HepG2 (cell line): ENCODE measurements around the gene ETV2. TPM values are rescaled to one million over a fixed set of nuclear protein-coding genes. Genes with fewer than 3 reads are reported as not detected.

Experiments
- ATAC-seq: fragments of 200-7000 bp; cut with Tn5 transposase; 3 replicates; pipeline ENCODE4 v1.9.1; 2020; ENCODE audit warnings: mild to moderate bottlenecking, moderate library complexity
- BruUV-seq: library from RNA; stranded (reverse); fragments of 400-500 nt; replicated peaks from 2 replicates; lab custom pipeline; 2021; lab: Mats Ljungman, UMichigan
- CTCF ChIA-PET: fragments of 300-600 bp; formaldehyde crosslinking; extraction: SDS; loops from one replicate; lab custom pipeline; 2021; ENCODE audit warnings: low total read pairs, inconsistent platforms, low intra/inter-chr PET ratio; lab: Yijun Ruan, JAX
- POLR2A ChIA-PET: fragments of 350-600 bp; sonication (Branson Sonifier 250); formaldehyde crosslinking; loops from one replicate; lab custom pipeline; 2020; ENCODE audit warnings: antibody characterized with exemption, inconsistent platforms; lab: Yijun Ruan, JAX
- DNase-seq: peaks from one replicate; pipeline ENCODE4 v3.0.0-alpha.2; 2015; ENCODE audit warnings: low spot score
- FAIRE-seq: peaks from 3 replicates; lab custom pipeline; 2011; peaks lifted over from hg19 to GRCh38; lab: Jason Lieb, UNC
- H2AFZ ChIP-seq: one replicate; pipeline ENCODE4 v1.6.1; 2011; ENCODE audit warnings: low read length, inconsistent platforms
- H3K27ac ChIP-seq: fragments of 300-600 bp; 3 replicates; pipeline ENCODE4 v1.8.0; 2011; ENCODE audit warnings: mixed run types, mild to moderate bottlenecking, mixed read lengths, low read length, inconsistent platforms; ENCODE audit not compliant: insufficient read depth; ENCODE audit errors: extremely low read length
- H3K27me3 ChIP-seq, 2 experiments: fragments of 200-600 bp in 1 of 2; 2 replicates in 1 of 2; 3 replicates in 1 of 2; pipeline versions ENCODE4 v1.6.0 to v1.8.0; 2011; ENCODE audit warnings: low read length in 2 of 2, mild to moderate bottlenecking in 2 of 2, moderate library complexity in 2 of 2, inconsistent platforms in 1 of 2; ENCODE audit not compliant: insufficient read depth in 2 of 2, control insufficient read depth in 1 of 2
- H3K36me3 ChIP-seq, 2 experiments: fragments of 200-600 bp in 1 of 2; replicated peaks in 1 of 2; 2 replicates in 1 of 2; 3 replicates in 1 of 2; pipeline versions ENCODE4 v1.5.1 to v1.8.0; 2011; ENCODE audit warnings: low read length in 2 of 2, inconsistent platforms in 1 of 2; ENCODE audit not compliant: insufficient read depth in 2 of 2, control insufficient read depth in 1 of 2
- H3K4me1 ChIP-seq: 2 replicates; pipeline ENCODE4 v1.5.1; 2012; ENCODE audit warnings: low read length, inconsistent platforms; ENCODE audit not compliant: insufficient read depth
- H3K4me2 ChIP-seq: 2 replicates; pipeline ENCODE4 v1.6.0; 2011; ENCODE audit warnings: low read depth, low read length, inconsistent platforms
- H3K4me3 ChIP-seq, 3 experiments: fragments of 200-600 bp in 1 of 3; sonication (generic), shearing (Covaris generic) in 1 of 3; replicated peaks in 1 of 3; 2 replicates each; pipeline ENCODE4 v1.5.1; 2011 to 2016; ENCODE audit warnings: low read length in 3 of 3, inconsistent platforms in 2 of 3, low read depth in 2 of 3, mild to moderate bottlenecking in 2 of 3, control low read depth in 1 of 3, mixed read lengths in 1 of 3; ENCODE audit not compliant: insufficient read depth in 1 of 3
- H3K79me2 ChIP-seq: one replicate; pipeline ENCODE4 v1.6.1; 2011; ENCODE audit warnings: low read length, inconsistent platforms; ENCODE audit not compliant: insufficient read depth
- H3K9ac ChIP-seq: 2 replicates; pipeline ENCODE4 v1.6.0; 2011; ENCODE audit warnings: mild to moderate bottlenecking, low read depth, low read length, inconsistent platforms; ENCODE audit not compliant: insufficient read depth
- H3K9me3 ChIP-seq: 2 replicates; pipeline ENCODE4 v1.5.1; 2012; ENCODE audit warnings: mild to moderate bottlenecking, low read length
- H4K20me1 ChIP-seq: 2 replicates; pipeline ENCODE4 v1.6.0; 2011; ENCODE audit warnings: inconsistent platforms, mild to moderate bottlenecking, low read length, moderate library complexity; ENCODE audit not compliant: insufficient read depth
- ATF7 ChIP-seq, 2 experiments: fragments of 450-650 bp in 1 of 2; sonication (generic) in 1 of 2; formaldehyde crosslinking in 1 of 2; IDR thresholded peaks; 2 replicates each; pipeline versions ENCODE4 v1.4.0 to v1.6.1; 2016 to 2020; ENCODE audit warnings: antibody characterized with exemption in 1 of 2, mild to moderate bottlenecking in 1 of 2, missing genetic modification reagents in 1 of 2
- CEBPG ChIP-seq: IDR thresholded peaks from 2 replicates; pipeline ENCODE4 v1.6.1; 2016
- FOXP1 ChIP-seq, 2 experiments: fragments of 450-650 bp in 1 of 2; IDR thresholded peaks; 2 replicates each; pipeline ENCODE4 v1.6.1; 2017 to 2018; ENCODE audit warnings: antibody characterized with exemption in 1 of 2
- GATAD2A ChIP-seq: IDR thresholded peaks from 2 replicates; pipeline ENCODE4 v1.6.1; 2016
- HDAC1 ChIP-seq: sonication (generic); formaldehyde crosslinking; IDR thresholded peaks from 2 replicates; pipeline ENCODE4 v1.5.1; 2020; ENCODE audit warnings: mild to moderate bottlenecking, missing genetic modification reagents
- HNF4A ChIP-seq: sonication (generic); formaldehyde crosslinking; IDR thresholded peaks from 2 replicates; pipeline ENCODE4 v1.4.0; 2020; ENCODE audit warnings: missing genetic modification reagents
- PAWR ChIP-seq: sonication (generic); formaldehyde crosslinking; IDR thresholded peaks from 2 replicates; pipeline ENCODE4 v1.4.0; 2020; ENCODE audit warnings: missing genetic modification reagents, mild to moderate bottlenecking, borderline replicate concordance
- PPARG ChIP-seq: conservative IDR thresholded peaks from 2 replicates; pipeline ENCODE4 v1.6.1; 2016; ENCODE audit warnings: missing biosample characterization, missing genetic modification reagents
- SAP130 ChIP-seq: IDR thresholded peaks from 2 replicates; pipeline ENCODE4 v1.6.1; 2016; ENCODE audit warnings: low read depth
- TBL1XR1 ChIP-seq: fragments of 150-350 bp; IDR thresholded peaks from 2 replicates; pipeline ENCODE4 v1.6.1; 2014; ENCODE audit warnings: borderline replicate concordance, low read length; ENCODE audit not compliant: partially characterized antibody
- ZNF235 ChIP-seq: sonication (generic); formaldehyde crosslinking; IDR thresholded peaks from 2 replicates; pipeline ENCODE4 v1.8.1; 2023; ENCODE audit warnings: mild to moderate bottlenecking, missing genetic modification reagents, borderline replicate concordance
- ZNF460 ChIP-seq: sonication (generic); formaldehyde crosslinking; IDR thresholded peaks from 2 replicates; pipeline ENCODE4 v1.5.1; 2020; ENCODE audit warnings: missing genetic modification reagents, mild to moderate bottlenecking, borderline replicate concordance
- ZSCAN20 ChIP-seq: sonication (generic); formaldehyde crosslinking; IDR thresholded peaks from 2 replicates; pipeline ENCODE4 v1.4.0; 2020; ENCODE audit warnings: missing genetic modification reagents, mild to moderate bottlenecking, borderline replicate concordance
- ZSCAN22 ChIP-seq: sonication (generic); formaldehyde crosslinking; IDR thresholded peaks from 2 replicates; pipeline ENCODE4 v1.4.0; 2020; ENCODE audit warnings: mild to moderate bottlenecking, missing genetic modification reagents
- WGBS: methylation state at CpG from one replicate; pipeline ENCODE4 v1.1.6; 2017; ENCODE audit warnings: low lambda C conversion rate; 5-methylcytosine and 5-hydroxymethylcytosine counted together
- in situ Hi-C: cut with HindIII; loops from 2 replicates; pipeline ENCODE4 v1.10.0; 2017; ENCODE audit warnings: low pct_unique_long_range_greater_than_20kb; ENCODE audit not compliant: extremely low pct_ligation_motif_present
- intact Hi-C: fragments of 100-400 bp; cut with micrococcal nuclease; formaldehyde crosslinking; loops from one replicate; pipeline ENCODE4 v1.10.0; 2022; ENCODE audit not compliant: unreplicated experiment
- polyA plus RNA-seq, 8 experiments: library from polyadenylated mRNA; depleted of rRNA in 3 of 8; stranded (reverse) in 7 of 8; unstranded in 1 of 8; fragments of >200 nt; fragmentation: Illumina TruSeq in 4 of 8; extraction: Trizol in 4 of 8; gene quantifications; 2 replicates each; pipeline versions ENCODE4 v1.2.1 to v1.2.3, GENCODE V29; 2011 to 2016; ENCODE audit warnings: low read depth in 4 of 8, missing spikeins in 1 of 8, mixed read lengths in 1 of 8; ENCODE audit not compliant: insufficient read depth in 1 of 8
- total RNA-seq, 5 experiments: library from RNA; depleted of rRNA; stranded (reverse); fragments of >200 nt; fragmentation: Illumina TruSeq; extraction: Trizol; gene quantifications; 2 replicates each; pipeline ENCODE4 v1.2.3, GENCODE V29; 2016; ENCODE audit warnings: low read depth in 1 of 5
- TF ChIP-seq, protein P1 (sequence below): sonication (generic); formaldehyde crosslinking; IDR thresholded peaks from 2 replicates; pipeline ENCODE4 v1.5.1; 2020; ENCODE audit warnings: missing genetic modification reagents, mild to moderate bottlenecking, borderline replicate concordance
- TF ChIP-seq, protein P2 (sequence below): sonication (generic); formaldehyde crosslinking; IDR thresholded peaks from 2 replicates; pipeline ENCODE4 v1.5.0; 2020; ENCODE audit warnings: mild to moderate bottlenecking, missing genetic modification reagents
- TF ChIP-seq, protein P3 (sequence below): IDR thresholded peaks from 2 replicates; pipeline ENCODE4 v1.6.1; 2012; ENCODE audit warnings: low read depth, low read length, improper control_type of control experiment
- TF ChIP-seq, protein P4 (sequence below), 2 experiments: fragments of 450-650 bp in 1 of 2; sonication (generic) in 1 of 2; formaldehyde crosslinking; IDR thresholded peaks; 2 replicates each; pipeline versions ENCODE4 v1.5.0 to v1.8.0; 2020 to 2022; ENCODE audit warnings: mild to moderate bottlenecking in 1 of 2, missing genetic modification reagents in 1 of 2

The ETV2 gene
- total and polyA plus RNA-seq, 2 of the 13 experiments (the other 11 are each of a cell fraction or from before 2014, with no cell fraction given), result 0.07 to 0.20 TPM

DNA sequence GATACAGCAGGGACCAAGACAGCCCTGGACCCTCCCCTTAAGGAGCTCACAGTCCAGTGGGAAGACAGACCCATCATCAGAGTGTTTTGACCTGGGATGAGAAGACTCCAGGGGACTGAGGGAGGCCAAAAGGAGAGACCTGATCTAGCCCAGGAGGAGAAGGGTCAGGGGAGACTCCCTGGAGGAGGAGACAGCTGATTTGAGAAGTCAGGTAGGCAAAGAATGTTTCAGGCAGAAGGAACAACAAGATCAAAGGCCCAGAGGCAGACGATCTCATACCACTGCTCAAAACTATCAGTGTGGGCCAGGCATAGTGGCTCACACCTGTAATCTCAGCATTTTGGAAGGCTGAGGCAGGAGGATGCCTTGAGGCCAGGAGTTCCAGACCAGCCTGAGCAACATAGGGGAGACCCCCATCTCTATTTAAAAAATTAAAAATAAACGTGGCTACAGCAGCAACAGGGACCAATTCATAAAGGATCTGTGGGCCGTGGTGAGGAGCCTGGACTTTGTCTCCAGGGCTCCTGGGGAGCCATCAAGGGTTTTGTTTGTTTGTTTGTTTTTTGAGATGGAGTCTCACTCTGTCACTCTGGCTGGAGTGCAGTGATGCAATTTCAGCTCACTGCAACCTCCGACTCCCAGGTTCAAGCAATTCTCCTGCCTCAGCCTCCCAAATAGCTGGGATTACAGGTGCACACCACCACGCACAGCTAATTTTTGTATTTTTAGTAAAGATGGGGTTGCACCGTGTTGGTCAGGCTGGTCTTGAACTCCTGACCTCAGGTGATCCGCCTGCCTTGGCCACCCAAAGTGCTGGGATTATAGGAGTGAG is 4.4 kb downstream of the ETV2 start:
- Histone ChIP-seq H3K4me2 (peak overlapping the region; percentile 97), H3K27me3 (no peaks in the 10 kb centered on the region; a peak in 1 of 5 replicates), H3K4me1 (peaks cover 63% of the 10 kb centered on the region), H2AFZ (peak overlapping the region; percentile 77), H3K9me3 (no peaks in the 10 kb centered on the region), H3K4me3 (peak overlapping the region; percentile 65 to 81 (median 66)), H3K36me3 (peaks cover under 1 to 6% of the 10 kb centered on the region in 2 experiments; a peak in 2 of 5 replicates), H3K27ac (peak overlapping the region; percentile 79), H4K20me1 (no peaks in the 10 kb centered on the region), H3K9ac (peak overlapping the region; percentile 54), H3K79me2 (peaks cover 20% of the 10 kb centered on the region)
- FAIRE-seq (no peak), ATAC-seq (no peak), DNase-seq (no peak)
- in situ Hi-C loops (no loop called here), intact Hi-C loops (loop anchor here (10.0 kb wide), 1 partner anchor 91 kb away; no protein-coding TSS in a partner anchor)
- CTCF ChIA-PET, result no interaction called here
- POLR2A ChIA-PET, result interaction anchor here (4.8 kb wide), 1 partner anchor 15 kb away, joined by 44 read pairs; no protein-coding TSS in a partner anchor
- WGBS, result 9% methylated on average over 7 of the region's 7 CpGs
- no TSS peak for BruUV-seq
- TF ChIP-seq, protein P1, sequence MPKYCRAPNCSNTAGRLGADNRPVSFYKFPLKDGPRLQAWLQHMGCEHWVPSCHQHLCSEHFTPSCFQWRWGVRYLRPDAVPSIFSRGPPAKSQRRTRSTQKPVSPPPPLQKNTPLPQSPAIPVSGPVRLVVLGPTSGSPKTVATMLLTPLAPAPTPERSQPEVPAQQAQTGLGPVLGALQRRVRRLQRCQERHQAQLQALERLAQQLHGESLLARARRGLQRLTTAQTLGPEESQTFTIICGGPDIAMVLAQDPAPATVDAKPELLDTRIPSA (CRISPR knock-in tag), result no peak
- TF ChIP-seq FOXP1 (IDR thresholded peaks at IDR 0.05) (no peak), FOXP1 (CRISPR knock-in tag; IDR thresholded peaks at IDR 0.05) (peak; percentile 68), ZNF460 (CRISPR knock-in tag) (peak; percentile 95), TBL1XR1 (no peak), ZNF235 (CRISPR knock-in tag) (no peak), PAWR (CRISPR knock-in tag) (no peak), SAP130 (no peak), PPARG (CRISPR knock-in tag) (no peak), CEBPG (CRISPR knock-in tag) (peak; percentile 61), ZSCAN20 (CRISPR knock-in tag) (no peak), HNF4A (CRISPR knock-in tag) (0 out of 2 replicates have a peak, but pooled peaks have one; percentile 4), ZSCAN22 (CRISPR knock-in tag) (no peak), GATAD2A (CRISPR knock-in tag) (0 out of 2 replicates have a peak, but pooled peaks have one; percentile 12), HDAC1 (CRISPR knock-in tag) (peak; percentile 45; the same call in 1 of the 2 replicates), ATF7 (IDR thresholded peaks at IDR 0.05) (no peak), ATF7 (CRISPR knock-in tag; IDR thresholded peaks at IDR 0.05) (no peak)
- TF ChIP-seq, protein P2, sequence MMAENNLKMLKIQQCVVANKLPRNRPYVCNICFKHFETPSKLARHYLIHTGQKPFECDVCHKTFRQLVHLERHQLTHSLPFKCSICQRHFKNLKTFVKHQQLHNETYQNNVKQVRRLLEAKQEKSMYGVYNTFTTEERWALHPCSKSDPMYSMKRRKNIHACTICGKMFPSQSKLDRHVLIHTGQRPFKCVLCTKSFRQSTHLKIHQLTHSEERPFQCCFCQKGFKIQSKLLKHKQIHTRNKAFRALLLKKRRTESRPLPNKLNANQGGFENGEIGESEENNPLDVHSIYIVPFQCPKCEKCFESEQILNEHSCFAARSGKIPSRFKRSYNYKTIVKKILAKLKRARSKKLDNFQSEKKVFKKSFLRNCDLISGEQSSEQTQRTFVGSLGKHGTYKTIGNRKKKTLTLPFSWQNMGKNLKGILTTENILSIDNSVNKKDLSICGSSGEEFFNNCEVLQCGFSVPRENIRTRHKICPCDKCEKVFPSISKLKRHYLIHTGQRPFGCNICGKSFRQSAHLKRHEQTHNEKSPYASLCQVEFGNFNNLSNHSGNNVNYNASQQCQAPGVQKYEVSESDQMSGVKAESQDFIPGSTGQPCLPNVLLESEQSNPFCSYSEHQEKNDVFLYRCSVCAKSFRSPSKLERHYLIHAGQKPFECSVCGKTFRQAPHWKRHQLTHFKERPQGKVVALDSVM (CRISPR knock-in tag), result peak; percentile 79
- TF ChIP-seq, protein P3, sequence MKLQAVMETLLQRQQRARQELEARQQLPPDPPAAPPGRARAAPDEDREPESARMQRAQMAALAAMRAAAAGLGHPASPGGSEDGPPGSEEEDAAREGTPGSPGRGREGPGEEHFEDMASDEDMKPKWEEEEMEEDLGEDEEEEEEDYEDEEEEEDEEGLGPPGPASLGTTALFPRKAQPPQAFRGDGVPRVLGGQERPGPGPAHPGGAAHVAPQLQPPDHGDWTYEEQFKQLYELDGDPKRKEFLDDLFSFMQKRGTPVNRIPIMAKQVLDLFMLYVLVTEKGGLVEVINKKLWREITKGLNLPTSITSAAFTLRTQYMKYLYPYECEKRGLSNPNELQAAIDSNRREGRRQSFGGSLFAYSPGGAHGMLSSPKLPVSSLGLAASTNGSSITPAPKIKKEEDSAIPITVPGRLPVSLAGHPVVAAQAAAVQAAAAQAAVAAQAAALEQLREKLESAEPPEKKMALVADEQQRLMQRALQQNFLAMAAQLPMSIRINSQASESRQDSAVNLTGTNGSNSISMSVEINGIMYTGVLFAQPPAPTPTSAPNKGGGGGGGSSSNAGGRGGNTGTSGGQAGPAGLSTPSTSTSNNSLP, result no peak
- TF ChIP-seq, protein P4, sequence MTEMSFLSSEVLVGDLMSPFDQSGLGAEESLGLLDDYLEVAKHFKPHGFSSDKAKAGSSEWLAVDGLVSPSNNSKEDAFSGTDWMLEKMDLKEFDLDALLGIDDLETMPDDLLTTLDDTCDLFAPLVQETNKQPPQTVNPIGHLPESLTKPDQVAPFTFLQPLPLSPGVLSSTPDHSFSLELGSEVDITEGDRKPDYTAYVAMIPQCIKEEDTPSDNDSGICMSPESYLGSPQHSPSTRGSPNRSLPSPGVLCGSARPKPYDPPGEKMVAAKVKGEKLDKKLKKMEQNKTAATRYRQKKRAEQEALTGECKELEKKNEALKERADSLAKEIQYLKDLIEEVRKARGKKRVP (CRISPR knock-in tag; IDR thresholded peaks at IDR 0.05), result peak in 1 of 2 experiments; percentile 64; a peak in 1 of 4 replicates
